GM23248 (cell line): Measurements from ENCODE around the gene PRKAR1B. TPM values are rescaled to one million over a fixed set of nuclear protein-coding genes. Genes with fewer than 3 reads are reported as not detected.

Experiments used
- DNase-seq: peaks from one replicate; pipeline ENCODE4 v3.0.0-alpha.2; 2015
- H2AFZ ChIP-seq: fragments of 200-600 bp; sonication (generic); 2 replicates; pipeline ENCODE4 v1.6.1; 2016; ENCODE audit warnings: antibody characterized with exemption
- H3F3A ChIP-seq: fragments of 200-600 bp; sonication (generic); 2 replicates; pipeline ENCODE4 v1.6.1; 2016; ENCODE audit warnings: mild to moderate bottlenecking, antibody characterized with exemption, mixed run types; ENCODE audit not compliant: insufficient read depth
- H3K27ac ChIP-seq: fragments of 200-600 bp; sonication (generic); 2 replicates; pipeline ENCODE4 v1.5.1; 2016; ENCODE audit warnings: mild to moderate bottlenecking
- H3K27me3 ChIP-seq: fragments of 200-600 bp; sonication (generic); replicated peaks from 2 replicates; pipeline ENCODE4 v1.6.1; 2016; ENCODE audit warnings: mild to moderate bottlenecking; ENCODE audit not compliant: insufficient read depth
- H3K36me3 ChIP-seq: fragments of 200-600 bp; sonication (generic); 2 replicates; pipeline ENCODE4 v1.6.1; 2016; ENCODE audit warnings: low read depth, mild to moderate bottlenecking
- H3K4me1 ChIP-seq: fragments of 200-600 bp; sonication (generic); 2 replicates; pipeline ENCODE4 v1.6.1; 2016; ENCODE audit warnings: mild to moderate bottlenecking; ENCODE audit not compliant: insufficient read depth
- H3K4me2 ChIP-seq: fragments of 200-600 bp; sonication (generic); one replicate; pipeline ENCODE4 v1.6.1; 2016; ENCODE audit warnings: mild to moderate bottlenecking; ENCODE audit not compliant: unreplicated experiment
- H3K4me3 ChIP-seq: fragments of 200-600 bp; sonication (generic); 2 replicates; pipeline ENCODE4 v1.5.1; 2016; ENCODE audit warnings: mild to moderate bottlenecking
- H3K79me2 ChIP-seq: fragments of 200-600 bp; sonication (generic); 2 replicates; pipeline ENCODE4 v1.6.1; 2016; ENCODE audit warnings: mild to moderate bottlenecking; ENCODE audit not compliant: insufficient read depth
- H3K9ac ChIP-seq: fragments of 200-600 bp; sonication (generic); 2 replicates; pipeline ENCODE4 v1.6.1; 2016; ENCODE audit warnings: mild to moderate bottlenecking
- H3K9me2 ChIP-seq: fragments of 200-600 bp; sonication (generic); 2 replicates; pipeline ENCODE4 v1.6.1; 2016; ENCODE audit warnings: mixed run types, mild to moderate bottlenecking, moderate library complexity; ENCODE audit not compliant: insufficient read depth
- H3K9me3 ChIP-seq: fragments of 200-600 bp; sonication (generic); one replicate; pipeline ENCODE4 v1.6.1; 2017; ENCODE audit warnings: low read depth
- H4K20me1 ChIP-seq: fragments of 200-600 bp; sonication (generic); 2 replicates; pipeline ENCODE4 v1.6.0; 2016; ENCODE audit not compliant: insufficient read depth
- EZH2 ChIP-seq: fragments of 200-600 bp; sonication (generic); IDR thresholded peaks from 2 replicates; pipeline ENCODE4 v1.6.1; 2018; ENCODE audit warnings: antibody characterized with exemption, mild to moderate bottlenecking; ENCODE audit not compliant: insufficient read depth, poor library complexity, severe bottlenecking
- EZH2phosphoT487 ChIP-seq: fragments of 200-600 bp; sonication (generic); IDR thresholded peaks from 2 replicates; pipeline ENCODE4 v1.6.1; 2018; ENCODE audit warnings: antibody characterized with exemption, moderate library complexity, mild to moderate bottlenecking, low read depth; ENCODE audit not compliant: insufficient read depth
- WGBS, 2 experiments: methylation state at CpG; one replicate each; pipeline ENCODE4 v1.1.6; 2015 to 2017; ENCODE audit warnings: low lambda C conversion rate in 2 of 2, low coverage in 1 of 2; ENCODE audit errors: missing lambda C conversion rate in 2 of 2; 5-methylcytosine and 5-hydroxymethylcytosine counted together
- in situ Hi-C: fragments of 300-500 bp; cut with MboI; formaldehyde crosslinking; loops from 2 replicates; pipeline ENCODE4 v1.15.0; 2020
- polyA plus RNA-seq: library from polyadenylated mRNA; unstranded; fragments of >200 nt; fragmentation: Nextera tagmentation; extraction: Ambion mirVana; gene quantifications from 2 replicates; pipeline ENCODE4 v1.2.1, GENCODE V29; 2016
- total RNA-seq: library from RNA; depleted of rRNA; stranded (reverse); fragments of >200 nt; shearing (Covaris generic); gene quantifications from 2 replicates; pipeline ENCODE4 v1.2.3, GENCODE V29; 2014

The PRKAR1B gene
- total and polyA plus RNA-seq, 2 experiments from 2014 or later = 10.2 to 12.9 TPM

DNA sequence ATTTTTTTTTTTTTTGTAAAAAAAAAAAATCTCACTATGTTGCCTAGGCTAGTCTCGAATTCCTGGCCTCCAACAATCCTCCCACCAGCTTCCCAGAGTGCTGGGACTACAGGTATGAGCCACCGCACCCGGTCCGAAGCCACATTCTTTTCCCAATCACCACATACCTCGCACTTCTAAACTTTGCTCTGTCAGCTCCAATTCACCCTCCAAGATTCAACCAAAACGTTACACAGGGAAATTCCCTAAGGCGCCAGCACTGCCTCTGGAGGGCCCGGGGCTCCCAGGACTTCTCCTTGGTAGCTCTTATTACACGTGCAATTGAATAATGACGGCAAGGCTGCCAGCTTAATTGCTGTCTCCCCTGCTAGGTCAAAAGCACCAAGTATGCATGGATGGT lies 10.9 kb downstream of the PRKAR1B start:
- no peak overlapping the region for H3K4me2 ChIP-seq
- in situ Hi-C loops = no loop called here
- no peak overlapping the region for H3K4me3 ChIP-seq
- H3K79me2 ChIP-seq = no peaks in the 10 kb centered on the region
- H3F3A ChIP-seq = no peaks in the 10 kb centered on the region
- no peaks in the 10 kb centered on the region for H3K9me2 ChIP-seq
- no peak for TF ChIP-seq EZH2phosphoT487
- no peak for TF ChIP-seq EZH2
- no peaks in the 10 kb centered on the region for H3K36me3 ChIP-seq
- no peak overlapping the region for H2AFZ ChIP-seq
- no peaks in the 10 kb centered on the region for H4K20me1 ChIP-seq
- no peaks in the 10 kb centered on the region for H3K27me3 ChIP-seq
- WGBS, 2 experiments = 75 to 76% methylated on average over 10 of the region's 10 CpGs
- no peak overlapping the region for H3K9ac ChIP-seq
- H3K9me3 ChIP-seq = no peaks in the 10 kb centered on the region
- H3K4me1 ChIP-seq = no peaks in the 10 kb centered on the region
- DNase-seq = no peak
- H3K27ac ChIP-seq = no peak overlapping the region

DNA sequence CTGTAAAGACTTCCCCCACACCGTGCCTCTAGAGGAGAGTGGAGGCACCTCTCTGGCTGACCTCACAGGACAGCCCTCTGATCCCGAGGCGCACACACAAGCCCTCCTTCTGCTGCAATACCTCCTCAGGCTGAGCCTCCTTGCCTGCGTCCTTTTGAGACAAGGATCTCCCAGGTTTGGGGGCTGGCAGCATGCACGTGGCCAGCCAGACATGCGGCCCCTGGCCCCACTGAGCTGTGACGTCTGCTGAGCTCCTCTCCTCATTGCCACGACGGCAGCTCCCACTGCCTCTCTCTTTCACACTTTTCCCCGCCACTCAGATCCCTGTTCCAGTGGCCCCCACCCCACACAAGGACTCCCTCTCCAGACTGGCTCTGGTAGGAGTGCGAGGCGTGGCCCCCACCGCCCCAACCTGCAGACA lies 12.8 kb downstream of the PRKAR1B start:
- Histone ChIP-seq H3K27me3 (no peaks in the 10 kb centered on the region), H3K4me2 (no peak overlapping the region), H3K79me2 (no peaks in the 10 kb centered on the region), H3K9ac (no peak overlapping the region), H3K9me2 (no peaks in the 10 kb centered on the region), H3K9me3 (no peaks in the 10 kb centered on the region), H4K20me1 (no peaks in the 10 kb centered on the region), H3K4me1 (no peaks in the 10 kb centered on the region), H3K36me3 (no peaks in the 10 kb centered on the region), H3K4me3 (no peak overlapping the region), H3F3A (no peaks in the 10 kb centered on the region), H2AFZ (no peak overlapping the region), H3K27ac (no peak overlapping the region)
- in situ Hi-C loops = no loop called here
- 80 to 81% methylated on average over 12 to 13 of the region's 13 CpGs for WGBS, 2 experiments
- DNase-seq = no peak
- no peak for TF ChIP-seq EZH2
- TF ChIP-seq EZH2phosphoT487 = no peak

DNA sequence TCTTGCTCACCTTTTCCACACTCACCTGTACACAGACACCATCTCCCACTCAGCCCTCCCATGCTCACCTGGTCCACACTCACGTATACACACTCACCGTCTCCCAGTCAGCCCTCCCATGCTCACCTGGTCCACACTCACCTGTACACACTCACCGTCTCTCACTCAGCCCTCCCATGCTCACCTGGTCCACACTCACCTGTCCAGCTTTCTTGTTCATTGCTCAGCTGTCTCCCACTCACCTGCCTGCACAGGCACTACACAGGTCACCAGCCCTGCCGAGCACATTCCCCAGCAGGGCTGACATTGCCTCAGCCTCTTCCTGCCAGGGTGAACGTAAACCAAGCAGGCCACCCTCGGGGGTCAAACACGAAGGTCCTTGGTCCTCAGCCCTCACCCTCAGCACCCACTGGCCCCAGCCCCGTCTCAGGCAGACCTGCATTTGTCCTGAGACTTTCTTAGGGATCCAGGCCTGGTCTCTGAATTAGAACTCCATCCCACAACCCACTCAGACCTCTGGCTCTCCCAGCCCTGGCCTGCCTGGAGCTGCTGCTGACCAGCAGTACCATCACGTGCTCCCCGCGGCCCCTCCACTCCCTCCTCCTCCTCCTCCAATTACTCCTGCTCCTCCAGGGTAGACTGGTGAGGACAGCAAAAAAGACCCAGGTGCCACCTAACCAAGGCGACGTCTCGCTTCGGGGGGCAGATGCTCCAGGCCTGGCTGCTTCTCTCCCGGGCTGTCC lies 13.4 kb downstream of the PRKAR1B start:
- H3K27ac ChIP-seq = no peak overlapping the region
- H3K4me2 ChIP-seq = no peak overlapping the region
- H3K4me1 ChIP-seq = no peaks in the 10 kb centered on the region
- in situ Hi-C loops = no loop called here
- no peak overlapping the region for H2AFZ ChIP-seq
- no peaks in the 10 kb centered on the region for H3K36me3 ChIP-seq
- H3K79me2 ChIP-seq = no peaks in the 10 kb centered on the region
- no peak for TF ChIP-seq EZH2
- DNase-seq = no peak
- 72% methylated on average over 16 of the region's 16 CpGs for WGBS, 2 experiments
- no peaks in the 10 kb centered on the region for H3F3A ChIP-seq
- no peaks in the 10 kb centered on the region for H3K9me3 ChIP-seq
- H4K20me1 ChIP-seq = no peaks in the 10 kb centered on the region
- H3K4me3 ChIP-seq = no peak overlapping the region
- no peak overlapping the region for H3K9ac ChIP-seq
- H3K27me3 ChIP-seq = no peaks in the 10 kb centered on the region
- H3K9me2 ChIP-seq = no peaks in the 10 kb centered on the region

DNA sequence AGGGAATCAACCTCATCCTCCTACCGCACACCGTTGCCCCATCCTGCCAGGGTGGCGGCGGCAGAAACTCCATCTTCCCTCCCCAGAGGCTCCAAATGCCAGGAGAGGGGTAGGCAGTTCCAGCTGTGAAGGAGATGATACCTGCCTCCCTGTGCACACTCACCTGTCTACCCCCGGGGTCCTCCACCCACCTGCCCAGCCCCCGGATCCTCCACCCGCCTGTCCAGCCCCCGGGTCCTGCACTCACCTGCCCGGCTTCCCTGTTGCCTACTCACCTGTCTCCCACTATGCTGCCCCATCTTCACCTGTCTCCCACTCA lies 14.0 kb downstream of the PRKAR1B start:
- no peaks in the 10 kb centered on the region for H3F3A ChIP-seq
- H3K9me2 ChIP-seq = no peaks in the 10 kb centered on the region
- in situ Hi-C loops = no loop called here
- no peak overlapping the region for H3K4me3 ChIP-seq
- H3K27me3 ChIP-seq = no peaks in the 10 kb centered on the region
- no peaks in the 10 kb centered on the region for H3K4me1 ChIP-seq
- H3K27ac ChIP-seq = no peak overlapping the region
- no peaks in the 10 kb centered on the region for H3K9me3 ChIP-seq
- TF ChIP-seq EZH2phosphoT487 (no peak), EZH2 (no peak)
- no peak overlapping the region for H2AFZ ChIP-seq
- no peaks in the 10 kb centered on the region for H3K79me2 ChIP-seq
- H3K36me3 ChIP-seq = no peaks in the 10 kb centered on the region
- no peaks in the 10 kb centered on the region for H4K20me1 ChIP-seq
- H3K4me2 ChIP-seq = no peak overlapping the region
- DNase-seq = no peak
- H3K9ac ChIP-seq = no peak overlapping the region
- WGBS, 2 experiments = 82 to 95% methylated on average over 4 to 9 of the region's 9 CpGs
